PFSK-1 (cell line): ENCODE results near the gene SEMA6A.

Source experiments
- POLR2AphosphoS5 ChIP-seq: IDR thresholded peaks from 2 replicates; pipeline ENCODE4 v1.6.1; 2012; ENCODE audit warnings: low read depth, mild to moderate bottlenecking, control low read depth, low read length, moderate library complexity
- TAF1 ChIP-seq: IDR thresholded peaks from 2 replicates; pipeline ENCODE4 v1.6.1; 2012; ENCODE audit warnings: low read length, control low read depth, borderline replicate concordance; ENCODE audit not compliant: insufficient read depth

GRCh38 chr5:116508835-116509234, 65.8 kb downstream of the SEMA6A start:
- TF ChIP-seq TAF1, result no peak
- TF ChIP-seq POLR2AphosphoS5, result no peak
